Spleen (tissue), 11 donors: Measurements from ENCODE around the gene JAZF1. TPM values are rescaled to one million over a fixed set of nuclear protein-coding genes. Genes with fewer than 3 reads are reported as not detected.
A peak's percentile ranks its signal among the peaks of the same experiment; 100 is the strongest.

ENCODE experiments used
- DNase-seq: peaks from one replicate; pipeline ENCODE4 v3.0.0-alpha.2; 2020
- H3K27ac ChIP-seq, 8 donors: fragments of 200-600 bp; sonication (generic) in 7 of 8; 1 replicate in 4 of 8; 2 replicates in 4 of 8; pipeline versions ENCODE4 v1.5.0 to v1.8.0; 2016 to 2021; ENCODE audit warnings: inconsistent platforms in 4 of 8, mild to moderate bottlenecking in 4 of 8, moderate library complexity in 1 of 8
- H3K27me3 ChIP-seq, 7 donors: fragments of 200-600 bp; sonication (generic) in 6 of 7; replicated peaks in 1 of 7; 1 replicate in 4 of 7; 2 replicates in 3 of 7; pipeline versions ENCODE4 v1.5.0 to v1.8.0; 2016 to 2021; ENCODE audit warnings: inconsistent platforms in 3 of 7, mild to moderate bottlenecking in 1 of 7
- H3K36me3 ChIP-seq, 6 donors: fragments of 200-600 bp; sonication (generic) in 5 of 6; 1 replicate in 4 of 6; 2 replicates in 2 of 6; pipeline versions ENCODE4 v1.5.0 to v1.8.0; 2016 to 2021; ENCODE audit warnings: inconsistent platforms in 2 of 6
- H3K4me1 ChIP-seq, 6 donors: fragments of 200-600 bp; sonication (generic) in 5 of 6; 1 replicate in 3 of 6; 2 replicates in 3 of 6; pipeline versions ENCODE4 v1.5.0 to v1.8.0; 2016 to 2021; ENCODE audit warnings: inconsistent platforms in 3 of 6
- H3K4me3 ChIP-seq, 8 donors: fragments of 200-600 bp; sonication (generic) in 7 of 8; 1 replicate in 4 of 8; 2 replicates in 4 of 8; pipeline versions ENCODE4 v1.5.0 to v1.8.0; 2016 to 2021; ENCODE audit warnings: inconsistent platforms in 4 of 8, mild to moderate bottlenecking in 4 of 8, moderate library complexity in 2 of 8
- H3K9me3 ChIP-seq, 8 donors: fragments of 200-600 bp; sonication (generic) in 7 of 8; 1 replicate in 4 of 8; 2 replicates in 4 of 8; pipeline versions ENCODE4 v1.5.0 to v1.8.0; 2016 to 2021; ENCODE audit warnings: inconsistent platforms in 4 of 8
- CTCF ChIP-seq, 11 experiments: fragments of 200-600 bp in 7 of 11; fragments of 450-650 bp in 4 of 11; sonication (generic) in 4 of 11; IDR thresholded peaks in 8 of 11; conservative IDR thresholded peaks in 3 of 11; 1 replicate in 7 of 11; 2 replicates in 4 of 11; pipeline versions ENCODE4 v1.4.0 to v1.8.0; 2016 to 2021; ENCODE audit warnings: antibody characterized with exemption in 11 of 11, inconsistent platforms in 4 of 11, mild to moderate bottlenecking in 1 of 11
- POLR2A ChIP-seq, 3 donors: fragments of 450-650 bp; IDR thresholded peaks; one replicate each; pipeline ENCODE4 v1.5.1; 2017; ENCODE audit warnings: antibody characterized with exemption in 3 of 3, mild to moderate bottlenecking in 1 of 3
- POLR2AphosphoS5 ChIP-seq, 3 donors: sonication (generic); formaldehyde crosslinking; IDR thresholded peaks; one replicate each; pipeline ENCODE4 v1.5.1; 2017; ENCODE audit warnings: antibody characterized with exemption in 3 of 3
- WGBS, 5 donors: extraction: QIAGEN DNeasy Blood & Tissue Kit in 3 of 5; methylation state at CpG; one replicate each; pipeline versions ENCODE4 v1.1.5 to v1.1.7; 2013 to 2018; 5-methylcytosine and 5-hydroxymethylcytosine counted together
- intact Hi-C: fragments of 100-400 bp; cut with DNase I; formaldehyde crosslinking; loops from one replicate; pipeline ENCODE4 v1.15.0; 2023; ENCODE audit warnings: low total_unique reads
- polyA plus RNA-seq, 3 donors: library from polyadenylated mRNA; stranded (reverse); fragments of 200-250 nt; gene quantifications; one replicate each; pipeline ENCODE4 v1.2.1, GENCODE V29; 2013
- total RNA-seq, 7 donors: library from RNA; depleted of rRNA in 3 of 7; stranded (reverse); fragments of >200 nt in 3 of 7; fragmentation: NEBNext Ultra II Directional in 4 of 7; extraction: Animal tissue kit (Norgen Biotek cat#: 25700) in 4 of 7; gene quantifications; one replicate each; pipeline versions ENCODE4 v1.1.0 to v1.2.1, GENCODE V29; 2016 to 2021
- donor health status: healthy with polysubstance abuse.
- donor health status: DM: no; HTN: no; CAD: no; lungs with moderate emphysema.
- donor health status: DM: no; HTN: no; CAD: no.
- donor health status: Bipolar disorder and iron deficiency.
- donor health status: healthy.
- donor health status: DM: no; HTN: no; CAD: no.
- donor health status: DM: yes; HTN: yes; CAD: no.

JAZF1 gene
- total and polyA plus RNA-seq, 10 donors: 13.5 to 33.8 (median 24.7) TPM

GRCh38 chr7:28145931-28146330, 34.7 kb downstream of the JAZF1 start:
- WGBS, 5 donors: 94 to 99% (median 97%) methylated on average over 2 of the region's 2 CpGs
- Histone ChIP-seq H3K4me3 (no peak overlapping the region), H3K27me3 (no peaks in the 10 kb centered on the region), H3K27ac (peak overlapping the region in 3 of 8 donors; percentile 21 to 65 (median 49)), H3K9me3 (no peaks in the 10 kb centered on the region), H3K36me3 (peaks cover 0 to 5% (median 0%) of the 10 kb centered on the region in 6 donors), H3K4me1 (peaks cover 0 to 67% (median 33%) of the 10 kb centered on the region in 6 donors)
- TF ChIP-seq POLR2A (IDR thresholded peaks at IDR 0.05) (no peak), CTCF (IDR thresholded peaks at IDR 0.05 in 8 of 11, conservative IDR thresholded peaks at IDR 0.05 in 3 of 11) (no peak), POLR2AphosphoS5 (IDR thresholded peaks at IDR 0.05) (no peak)
- DNase-seq: no peak
- intact Hi-C loops: no loop called here

GRCh38 chr7:28145090-28145626, 35.4 kb downstream of the JAZF1 start:
- 73 to 84% (median 81%) methylated on average over 3 of the region's 3 CpGs for WGBS, 5 donors
- Histone ChIP-seq H3K27me3 (no peaks in the 10 kb centered on the region), H3K4me1 (peaks cover 0 to 60% (median 26%) of the 10 kb centered on the region in 6 donors), H3K9me3 (no peaks in the 10 kb centered on the region), H3K4me3 (no peak overlapping the region), H3K27ac (peak overlapping the region in 6 of 8 donors; percentile 21 to 65 (median 49)), H3K36me3 (peaks cover 0 to 5% (median 0%) of the 10 kb centered on the region in 6 donors)
- no peak for TF ChIP-seq POLR2A (IDR thresholded peaks at IDR 0.05)
- TF ChIP-seq CTCF (IDR thresholded peaks at IDR 0.05 in 8 of 11, conservative IDR thresholded peaks at IDR 0.05 in 3 of 11): no peak
- TF ChIP-seq POLR2AphosphoS5 (IDR thresholded peaks at IDR 0.05): no peak
- DNase-seq: no peak
- intact Hi-C loops: no loop called here

- intact Hi-C loops: no loop called here
- peaks cover 0 to 5% (median 0%) of the 10 kb centered on the region in 6 donors for H3K36me3 ChIP-seq
- no peak for DNase-seq
- WGBS, 5 donors: 64 to 80% (median 77%) methylated on average over 3 of the region's 3 CpGs
- H3K4me1 ChIP-seq: peaks cover 0 to 51% (median 17%) of the 10 kb centered on the region in 6 donors
- TF ChIP-seq POLR2A (IDR thresholded peaks at IDR 0.05) (no peak), CTCF (IDR thresholded peaks at IDR 0.05 in 8 of 11, conservative IDR thresholded peaks at IDR 0.05 in 3 of 11) (peak in 7 of 11 experiments; percentile 16 to 42 (median 21))
- no peaks in the 10 kb centered on the region for H3K27me3 ChIP-seq
- H3K27ac ChIP-seq: peak overlapping the region in 7 of 8 donors; percentile 21 to 65 (median 49)
- H3K4me3 ChIP-seq: no peak overlapping the region
- H3K9me3 ChIP-seq: no peaks in the 10 kb centered on the region
These were observed 36.3 kb downstream of the JAZF1 start for GRCh38 chr7:28144266-28144665.

GRCh38 chr7:28142650-28143049, 37.9 kb downstream of the JAZF1 start:
- H3K36me3 ChIP-seq: peaks cover 0 to 5% (median 0%) of the 10 kb centered on the region in 6 donors
- no peak for DNase-seq
- H3K9me3 ChIP-seq: no peaks in the 10 kb centered on the region
- intact Hi-C loops: no loop called here
- H3K4me3 ChIP-seq: no peak overlapping the region
- WGBS, 5 donors: 86 to 97% (median 88%) methylated on average over 3 of the region's 3 CpGs
- no peak overlapping the region for H3K27ac ChIP-seq
- H3K4me1 ChIP-seq: peaks cover 0 to 44% (median 13%) of the 10 kb centered on the region in 6 donors
- no peaks in the 10 kb centered on the region for H3K27me3 ChIP-seq
- no peak for TF ChIP-seq POLR2A (IDR thresholded peaks at IDR 0.05)
- peak in 2 of 11 experiments; percentile 17 to 33 for TF ChIP-seq CTCF (IDR thresholded peaks at IDR 0.05 in 8 of 11, conservative IDR thresholded peaks at IDR 0.05 in 3 of 11)
